ENCODE data around the gene FAM170B.

FAM170B gene

GRCh38 chr10:49120911-49121310 lies 12.9 kb downstream of the FAM170B start:
- no peak for DNase-seq
- ATAC-seq = no peak

DNA sequence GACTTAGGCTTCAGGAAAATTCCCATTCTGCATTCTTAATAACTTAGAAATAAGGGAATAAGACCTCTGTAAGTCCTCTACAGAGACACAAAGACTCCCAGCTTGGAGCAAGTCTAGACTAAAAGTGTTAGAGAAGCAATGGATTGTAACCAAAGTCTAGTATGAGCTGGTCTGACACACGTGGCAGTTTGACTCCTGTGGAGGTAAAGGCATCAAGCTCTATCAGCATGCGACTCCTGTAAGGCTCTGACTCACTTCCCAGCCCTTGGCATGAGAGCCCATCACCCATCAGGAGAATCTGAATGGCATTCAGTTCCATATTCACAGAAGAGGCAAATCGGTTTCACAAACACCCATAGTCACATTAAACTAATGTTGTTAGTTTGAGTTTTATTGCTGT lies 14.1 kb downstream of the FAM170B start:
- no peak for ATAC-seq
- DNase-seq = no peak

GRCh38 chr10:49118430-49119074 lies 15.3 kb downstream of the FAM170B start:
- ATAC-seq = no peak
- no peak for DNase-seq

DNA sequence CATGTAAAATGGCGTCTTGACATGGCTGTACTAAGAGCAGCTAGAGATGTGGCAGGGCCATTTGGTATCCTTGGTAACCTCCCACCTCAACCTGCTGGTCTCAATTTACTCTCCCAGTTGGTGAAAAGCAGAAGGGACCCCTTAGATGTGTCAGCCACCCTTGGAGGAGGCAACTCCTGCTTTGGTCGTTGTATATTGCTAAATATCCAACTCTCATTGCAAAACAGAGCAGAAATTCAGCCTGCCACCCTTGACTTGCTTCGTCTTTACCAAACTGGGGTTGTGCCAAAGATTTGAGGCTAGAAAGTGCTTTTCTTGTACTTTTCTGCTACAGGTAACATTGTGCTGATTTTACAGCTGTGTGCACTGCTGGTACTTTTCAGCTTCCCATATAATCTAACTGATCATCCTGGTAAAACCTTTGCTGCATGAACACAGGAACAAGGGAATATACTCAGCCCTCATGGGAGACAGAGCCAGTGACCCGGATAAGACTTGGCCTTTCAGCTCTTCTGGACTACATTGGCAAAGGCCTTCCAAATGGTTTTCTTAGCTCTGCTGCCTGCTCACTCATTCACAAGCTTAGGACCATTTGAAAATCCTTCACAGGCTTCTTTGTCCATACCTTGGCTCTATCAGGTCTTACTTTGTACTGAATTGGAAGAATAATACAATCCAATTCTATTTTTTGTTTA lies 16.3 kb downstream of the FAM170B start:
- ATAC-seq (no peak), DNase-seq (no peak)

- ATAC-seq (peak; percentile 7), DNase-seq (no peak)
Observed at GRCh38 chr10:49116509-49117375, 17.1 kb downstream of the FAM170B start.

DNA sequence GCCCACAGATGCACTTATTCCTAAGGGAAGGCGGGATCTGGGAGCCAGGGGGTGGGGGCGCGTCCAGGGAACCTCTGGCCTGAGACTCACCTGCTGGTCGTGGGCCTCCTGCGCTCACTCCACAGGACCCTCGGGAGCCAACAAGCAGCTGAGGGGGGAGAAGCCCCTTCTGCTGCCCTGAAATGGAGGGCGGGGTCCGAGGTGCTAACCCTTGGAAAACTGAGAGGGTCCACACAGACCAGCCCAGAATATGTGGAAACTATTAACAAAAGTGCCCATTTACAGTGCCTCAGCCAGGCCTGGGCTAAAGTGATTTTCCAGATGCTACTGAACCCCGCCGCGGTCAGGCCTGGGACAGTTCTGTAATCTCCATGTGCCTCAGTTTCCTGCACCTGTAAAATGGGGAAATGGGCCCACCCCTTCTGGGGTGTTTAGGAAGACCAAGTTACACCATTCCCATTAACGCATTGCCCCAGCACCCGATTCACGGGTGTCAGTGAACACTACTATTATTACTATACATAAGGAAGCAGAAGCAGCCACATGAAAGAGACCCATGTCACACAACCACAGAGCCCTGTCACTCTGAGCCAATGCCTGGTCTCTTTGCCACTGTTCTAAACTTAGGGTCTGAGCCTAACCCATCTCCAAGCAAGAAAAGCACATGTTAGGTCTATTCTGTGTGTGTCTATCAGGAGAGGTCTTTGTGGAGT lies 17.9 kb downstream of the FAM170B start:
- DNase-seq (no peak), ATAC-seq (peak; percentile 42)

- peak; percentile 10 for DNase-seq
Observed at GRCh38 chr10:49115015-49115795, 18.6 kb downstream of the FAM170B start, which contains the start of gene VSTM4. TSS of gene VSTM4 (minus strand) at chr10:49115522. CDS start at chr10:49115485, 37 bp downstream.

GRCh38 chr10:49114718-49115014 lies 19.2 kb downstream of the FAM170B start:
- DNase-seq (no peak), ATAC-seq (no peak)

More at GRCh38 chr10:49115015-49115795, 18.6 kb downstream of the FAM170B start, which contains the start of gene VSTM4:
- no peak for ATAC-seq

DNA sequence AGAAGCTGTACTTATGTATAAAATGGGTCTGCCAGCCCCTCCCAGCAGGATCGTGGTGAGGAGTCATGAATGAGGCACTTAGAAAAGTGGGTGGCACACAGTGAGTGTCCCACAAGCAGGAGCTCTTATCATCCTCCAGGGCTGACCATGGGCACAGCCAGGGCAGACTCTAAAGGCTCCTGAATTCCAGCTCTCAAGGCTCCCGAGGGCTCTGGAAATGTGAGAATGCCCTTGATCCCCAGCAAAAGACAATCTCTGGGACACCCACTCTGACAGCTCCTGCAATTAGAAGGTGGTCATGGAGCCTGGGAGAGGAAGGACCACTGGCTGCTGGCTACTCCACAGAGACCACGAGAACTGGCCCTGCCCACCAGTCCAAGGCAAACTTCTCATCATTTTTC lies 20.1 kb downstream of the FAM170B start:
- DNase-seq = no peak
- no peak for ATAC-seq

DNA sequence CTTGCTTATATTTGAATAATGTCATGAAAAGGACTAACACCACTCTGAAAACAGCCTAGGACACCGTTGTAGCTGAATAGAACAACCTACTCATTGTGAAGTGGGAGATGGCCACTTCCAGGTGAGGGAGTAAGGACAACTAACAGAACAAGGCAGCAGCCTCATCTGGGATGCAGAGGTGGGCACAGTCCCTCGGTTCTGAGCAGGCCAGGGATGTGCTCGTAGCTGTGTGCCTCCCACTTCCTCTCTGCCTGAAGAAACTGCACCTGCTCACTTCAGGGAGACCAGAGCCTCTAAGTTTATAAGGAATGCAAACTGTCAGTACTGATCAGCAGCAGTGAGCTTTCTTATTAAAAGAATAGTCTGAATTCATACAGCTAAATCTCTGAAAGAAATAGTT lies 21.0 kb downstream of the FAM170B start:
- ATAC-seq = no peak
- no peak for DNase-seq

DNA sequence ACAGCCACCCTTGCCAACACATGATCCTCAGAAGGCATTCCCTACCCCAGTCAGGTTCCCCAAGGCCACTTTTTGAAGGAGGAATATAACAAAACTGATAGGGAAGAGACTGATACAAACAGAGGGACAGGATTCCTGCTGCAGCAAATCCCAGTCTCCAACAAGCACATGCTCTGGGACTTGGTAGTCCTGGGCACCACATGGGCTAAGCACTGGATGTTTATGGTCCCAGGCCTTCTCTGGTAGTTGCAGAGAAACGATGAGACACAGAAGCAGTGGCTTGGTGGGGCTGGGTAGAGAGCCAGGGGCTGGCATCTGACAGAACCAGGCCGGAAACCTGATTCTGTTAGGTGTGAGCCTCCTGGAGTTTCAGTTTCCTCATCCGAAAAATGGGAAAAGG lies 21.7 kb downstream of the FAM170B start:
- ATAC-seq (no peak), DNase-seq (no peak)

GRCh38 chr10:49111320-49111698 lies 22.5 kb downstream of the FAM170B start:
- DNase-seq (no peak), ATAC-seq (no peak)

DNA sequence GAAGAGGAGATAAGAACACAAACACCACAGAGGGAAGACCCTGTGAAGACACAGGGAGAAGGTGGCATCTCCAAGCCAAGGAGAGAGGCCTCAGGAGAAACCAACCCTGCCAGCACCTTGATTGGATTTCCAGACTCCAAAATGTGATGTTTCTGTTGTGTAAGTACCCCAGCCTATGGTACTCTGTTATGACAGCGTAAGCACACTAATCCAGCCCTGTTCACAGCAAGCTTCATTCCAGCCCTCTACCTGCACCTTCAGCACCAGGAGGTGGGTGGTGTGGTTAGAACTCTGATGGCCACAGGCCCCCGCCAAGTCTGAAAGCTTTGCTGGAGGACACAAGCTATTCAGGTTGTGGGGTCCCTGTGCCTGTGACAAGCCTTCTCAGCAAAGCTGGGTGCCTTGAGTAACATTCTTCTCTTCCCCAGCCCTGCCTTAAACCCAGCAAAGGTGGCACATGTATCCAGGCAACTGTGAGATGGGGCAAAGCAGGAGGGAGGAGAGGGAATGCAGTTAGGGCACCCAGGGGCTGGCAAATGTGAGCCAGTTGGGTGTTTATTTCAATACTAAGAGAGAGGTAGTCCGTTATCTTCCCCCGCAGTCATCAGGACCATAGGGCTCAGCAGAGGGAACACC lies 23.0 kb downstream of the FAM170B start:
- no peak for ATAC-seq
- no peak for DNase-seq

DNA sequence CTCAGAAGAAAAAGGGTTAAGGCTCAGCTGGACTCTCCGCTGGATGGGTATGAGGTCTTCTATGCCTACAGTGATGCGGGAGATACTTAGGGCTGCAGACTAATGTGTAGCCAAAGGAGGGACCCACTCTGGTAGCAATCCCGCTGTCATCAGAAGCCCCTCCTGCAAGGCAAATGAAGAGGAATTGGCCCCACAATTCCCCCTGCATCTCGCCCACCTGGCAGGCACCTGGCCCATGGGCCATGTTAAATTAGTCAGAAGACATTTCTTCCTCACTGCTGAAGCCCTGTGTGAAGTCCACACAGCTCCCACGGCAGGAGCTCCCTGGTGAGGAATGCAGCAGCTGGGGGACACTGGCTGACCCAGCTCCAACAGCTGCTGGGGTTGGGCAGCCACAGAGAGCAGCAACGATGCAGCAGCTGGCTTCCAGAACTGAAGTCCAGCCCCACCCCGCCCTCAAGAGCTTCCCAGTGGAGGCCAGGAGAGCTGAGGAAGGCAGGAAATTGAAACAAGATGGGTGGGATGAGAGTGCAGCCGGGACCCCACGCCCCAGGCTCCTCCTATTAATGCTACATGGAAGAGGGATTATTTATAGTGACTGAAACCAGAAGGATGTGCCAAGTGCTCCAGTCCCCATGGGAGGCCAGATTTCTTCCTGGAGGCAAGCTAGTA lies 24.0 kb downstream of the FAM170B start:
- no peak for DNase-seq
- no peak for ATAC-seq

DNA sequence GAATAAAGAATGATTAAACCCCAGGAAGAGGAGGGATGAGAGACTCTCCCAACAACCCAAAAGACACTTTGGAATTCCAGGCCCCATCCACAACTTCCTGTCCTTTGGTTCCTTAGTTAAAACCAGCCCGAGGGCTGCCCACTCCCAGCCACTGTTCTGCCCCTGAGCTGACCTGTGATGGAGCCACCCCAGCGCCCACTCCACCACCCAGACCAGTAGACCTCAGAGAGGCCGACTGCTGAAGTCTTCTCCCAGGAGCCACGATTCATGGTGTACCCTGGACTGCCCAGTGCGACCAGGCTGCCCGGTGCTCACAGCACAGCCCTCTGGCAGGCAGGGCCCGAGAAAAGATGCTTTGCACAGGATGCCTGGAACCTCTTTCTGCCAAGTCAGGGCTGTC lies 25.2 kb downstream of the FAM170B start:
- DNase-seq (no peak), ATAC-seq (no peak)

DNA sequence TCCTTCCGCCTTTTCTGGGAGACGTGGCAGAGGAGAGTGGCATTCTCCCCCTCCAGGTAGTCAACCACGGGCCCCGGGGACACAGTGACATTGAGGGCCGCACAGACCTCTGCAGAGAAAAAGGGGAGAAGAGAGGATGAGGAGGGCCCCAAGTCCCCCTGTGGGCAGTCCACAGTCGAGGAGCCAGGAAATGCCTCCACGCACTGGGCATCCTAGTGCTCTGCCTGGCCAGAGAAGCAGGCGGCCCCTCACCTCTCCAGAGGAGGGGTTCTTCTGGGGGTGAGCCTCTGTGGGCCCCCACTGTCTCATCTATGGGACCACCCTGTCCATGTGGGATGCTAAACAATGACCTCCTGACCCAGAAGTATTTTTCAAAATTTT lies 25.9 kb downstream of the FAM170B start:
- DNase-seq (no peak), ATAC-seq (no peak)

DNA sequence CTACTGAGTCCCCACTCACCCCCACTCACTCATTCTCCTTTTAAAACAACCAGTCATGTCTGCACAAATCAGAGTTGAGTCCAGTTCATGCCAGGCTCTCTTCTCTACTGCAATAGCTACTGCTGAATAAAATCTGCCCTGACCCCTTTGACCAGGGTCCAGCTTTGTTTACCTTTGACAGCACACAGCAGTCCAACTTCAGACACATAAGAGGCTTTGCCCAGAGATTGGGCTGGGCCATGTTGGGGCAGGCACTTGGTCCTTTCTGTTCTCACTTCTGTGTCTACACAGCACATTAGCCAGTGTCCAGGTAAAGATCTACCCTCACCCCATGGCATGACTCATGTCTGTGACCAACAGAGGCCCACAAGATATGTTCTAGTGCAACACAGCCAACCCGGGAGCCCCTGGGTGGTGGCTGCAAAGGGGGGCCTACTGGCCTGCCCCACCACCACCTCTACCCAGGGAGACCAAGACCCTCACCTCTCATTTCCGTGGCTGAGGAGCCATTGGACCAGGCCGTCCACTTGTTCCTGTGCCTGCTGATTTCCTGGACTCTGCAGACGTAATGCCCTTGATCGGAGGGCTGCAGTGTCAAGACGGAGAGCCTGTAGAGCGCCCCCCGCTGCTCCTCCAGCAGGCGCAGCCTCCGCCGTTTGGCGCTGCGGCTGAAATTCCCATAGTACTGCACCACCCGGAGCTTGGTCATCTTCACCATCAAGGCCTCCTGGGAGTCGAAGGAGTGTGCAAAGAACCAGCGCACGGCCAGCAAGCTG lies 26.5 kb downstream of the FAM170B start:
- no peak for DNase-seq
- ATAC-seq = no peak

DNA sequence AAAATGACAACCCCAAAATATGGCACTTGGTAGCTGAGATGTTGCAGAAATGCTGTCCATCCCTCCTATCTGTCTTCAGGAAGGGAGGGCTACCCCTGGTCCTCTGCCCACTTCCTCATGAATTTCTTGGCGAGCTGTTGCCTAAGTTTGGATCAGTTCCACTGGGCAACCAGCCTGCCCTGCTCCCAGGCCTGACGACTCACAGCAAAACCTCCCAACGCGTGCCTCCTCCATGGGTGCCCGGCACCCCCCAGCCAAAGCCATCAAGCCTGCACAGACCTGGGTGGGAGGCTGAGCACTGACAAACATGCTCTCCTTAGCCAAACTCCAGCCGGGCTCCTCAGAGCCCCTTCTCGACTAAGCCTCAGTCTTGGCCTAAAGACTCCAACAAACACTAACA lies 27.4 kb downstream of the FAM170B start:
- no peak for DNase-seq
- no peak for ATAC-seq

- ATAC-seq (no peak), DNase-seq (no peak)
Observed at GRCh38 chr10:49105076-49105475, 28.7 kb downstream of the FAM170B start.

GRCh38 chr10:49104323-49104722 lies 29.5 kb downstream of the FAM170B start:
- ATAC-seq (no peak), DNase-seq (no peak)
